ENCODE data around the gene KIF20B.
"Not testable (repeated sequence)": the region's sequence is repeated elsewhere in the genome, so short reads cannot be mapped to it uniquely, and the experiment has no call there.

The KIF20B gene

DNA sequence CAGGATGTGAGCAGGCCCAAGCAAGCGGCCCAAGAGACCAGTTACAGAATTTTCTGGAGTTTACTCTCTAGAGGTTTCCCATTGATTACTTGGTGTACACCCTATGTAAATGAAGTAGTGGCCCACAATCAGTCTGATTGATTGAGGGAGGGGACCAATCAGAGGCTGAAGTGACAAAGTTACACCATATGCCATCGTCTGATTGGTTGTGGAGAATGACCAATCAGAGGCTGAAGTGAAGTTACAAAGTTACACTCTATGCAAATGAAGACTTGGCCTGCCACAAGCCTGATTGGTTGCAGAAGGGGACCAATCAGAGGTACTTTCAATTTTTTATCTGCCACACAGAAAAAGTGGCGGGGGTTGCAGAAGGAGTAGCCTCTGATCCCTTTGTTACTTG lies 83.7 kb downstream of the KIF20B start:
- DNase-seq (ENCODE audit: low read depth): no peak

DNA sequence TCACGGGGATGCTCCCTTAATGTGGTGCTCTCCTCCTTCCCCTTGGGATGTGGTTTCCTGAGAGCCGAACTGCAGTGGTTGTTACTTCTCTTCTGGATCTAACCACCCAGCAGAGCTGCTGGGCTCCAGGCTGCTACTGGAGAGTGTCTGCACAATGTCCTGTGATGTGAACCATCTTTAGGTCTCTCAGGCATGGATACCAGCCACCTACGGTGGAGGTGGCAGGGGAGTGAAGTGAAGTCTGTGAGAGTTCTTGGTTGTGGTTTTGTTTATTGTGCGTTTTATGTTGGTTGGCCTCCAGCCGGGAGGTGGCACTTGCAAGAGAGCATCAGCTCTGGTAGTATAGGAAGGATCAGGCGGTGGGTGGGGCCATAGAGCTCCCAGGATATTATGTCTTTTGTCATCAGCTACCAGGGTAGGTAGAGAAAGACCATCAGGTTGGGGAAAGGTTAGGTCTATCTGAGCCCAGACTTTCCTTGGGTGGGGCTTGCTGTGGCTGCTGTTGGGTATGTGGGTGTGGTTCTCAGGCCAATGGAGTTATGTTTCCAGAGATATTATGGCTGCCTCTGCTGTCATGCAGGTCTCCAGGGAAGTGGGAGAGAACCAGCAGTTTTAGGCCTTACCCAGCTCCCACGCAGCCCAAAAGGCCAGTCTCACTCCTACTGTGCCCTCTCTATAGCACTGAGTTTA lies 87.9 kb downstream of the KIF20B start:
- DNase-seq (ENCODE audit: low read depth): no peak

DNA sequence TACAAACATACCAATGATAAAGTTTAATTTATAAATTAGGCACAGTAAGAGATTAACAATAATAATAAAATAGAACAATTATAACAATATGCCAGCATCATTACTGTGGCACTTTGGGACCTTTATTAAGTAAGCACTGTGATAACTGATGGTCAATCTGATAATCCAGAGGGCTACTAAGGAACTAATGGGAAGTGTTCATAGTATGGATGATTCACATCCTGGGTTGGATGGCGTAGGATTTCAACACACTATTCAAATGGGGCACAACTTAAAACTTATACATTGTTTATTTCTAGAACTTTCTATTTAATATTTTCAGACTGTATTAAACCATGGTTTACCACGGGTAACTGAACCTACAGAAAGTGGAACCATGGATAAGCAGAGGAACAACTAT lies 90.8 kb downstream of the KIF20B start:
- no peak for DNase-seq (ENCODE audit: low read depth)

DNA sequence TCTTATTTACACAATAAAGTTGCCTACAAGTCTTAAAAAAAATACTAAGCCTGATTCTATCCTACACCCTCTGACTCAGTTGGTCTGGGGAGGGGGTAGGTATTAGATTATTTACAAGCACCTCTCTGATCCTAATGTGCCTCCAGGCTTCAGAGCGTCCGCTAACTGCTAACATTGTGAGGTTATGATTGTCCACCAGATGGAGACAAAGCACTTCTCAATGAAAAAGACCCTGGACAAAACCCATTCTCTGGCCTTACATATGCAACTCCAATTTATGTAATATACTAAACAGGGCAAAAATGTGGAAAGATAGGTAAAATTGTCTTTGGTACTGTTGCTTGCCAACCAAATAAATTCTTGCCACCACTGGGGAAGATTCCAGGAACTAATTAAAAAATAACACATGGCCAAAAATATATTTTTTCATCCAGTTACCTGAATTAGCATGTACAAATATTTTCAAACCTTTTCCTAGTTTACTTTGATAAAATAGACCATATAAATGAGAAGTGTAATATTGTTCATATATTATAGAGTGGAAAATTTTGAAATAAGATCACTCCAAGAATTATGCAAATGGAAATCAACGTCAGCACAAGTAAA lies 92.4 kb downstream of the KIF20B start:
- DNase-seq (ENCODE audit: low read depth): peak; percentile 24

GRCh38 chr10:89795840-89796239 lies 94.5 kb downstream of the KIF20B start:
- no peak for DNase-seq (ENCODE audit: low read depth)

DNA sequence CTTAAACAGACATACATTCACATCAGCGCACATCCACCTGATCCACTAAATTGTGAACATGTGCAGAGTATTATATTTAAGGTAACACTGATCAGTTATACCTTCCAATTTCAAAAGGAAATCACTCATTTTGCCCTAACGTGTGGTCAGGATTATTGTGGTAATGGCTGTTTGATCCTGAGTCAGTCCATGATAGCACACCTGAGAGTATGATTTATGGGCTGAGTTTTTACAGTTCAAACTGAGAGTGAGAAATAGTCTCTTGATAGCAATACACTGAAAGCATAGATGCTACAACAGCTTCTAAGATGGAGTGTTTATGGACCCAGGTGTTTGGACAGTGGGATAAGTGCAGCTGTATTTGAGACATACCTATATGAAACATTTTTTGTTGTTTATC lies 96.7 kb downstream of the KIF20B start:
- no peak for DNase-seq (ENCODE audit: low read depth)

- no peak for DNase-seq (ENCODE audit: low read depth)
Observed at GRCh38 chr10:89799573-89799972, 98.2 kb downstream of the KIF20B start.

- no peak for DNase-seq (ENCODE audit: low read depth)
Observed at GRCh38 chr10:89805599-89806013, 104.2 kb downstream of the KIF20B start.

DNA sequence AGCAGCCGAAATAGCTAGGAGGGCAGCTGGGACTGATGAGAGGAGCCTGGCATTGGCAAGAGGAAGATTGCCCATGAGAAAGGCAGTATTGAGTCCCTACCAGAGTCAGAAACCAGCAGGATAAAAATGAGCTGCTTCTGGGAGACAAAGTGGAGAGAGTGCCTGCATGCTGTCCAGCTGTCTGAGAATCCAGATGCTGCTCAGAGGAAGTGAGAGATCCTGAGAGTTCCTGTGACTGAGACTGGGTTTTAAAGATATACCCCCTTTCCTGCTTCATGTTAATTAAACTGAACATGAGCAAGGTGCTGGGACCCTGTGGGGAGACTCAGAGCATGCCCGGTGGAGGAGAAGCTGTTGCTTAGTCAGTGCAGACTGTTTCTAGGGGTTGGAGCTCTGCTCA lies 107.5 kb downstream of the KIF20B start:
- DNase-seq (ENCODE audit: low read depth): no peak

- DNase-seq (ENCODE audit: low read depth): no peak
Observed at GRCh38 chr10:89809766-89810165, 108.4 kb downstream of the KIF20B start.

GRCh38 chr10:89810908-89811525 lies 109.6 kb downstream of the KIF20B start:
- no peak for DNase-seq (ENCODE audit: low read depth)

- DNase-seq (ENCODE audit: low read depth): no peak
Observed at GRCh38 chr10:89813546-89813945, 112.2 kb downstream of the KIF20B start.

- DNase-seq (ENCODE audit: low read depth): no peak
Observed at GRCh38 chr10:89814278-89814677, 112.9 kb downstream of the KIF20B start.

DNA sequence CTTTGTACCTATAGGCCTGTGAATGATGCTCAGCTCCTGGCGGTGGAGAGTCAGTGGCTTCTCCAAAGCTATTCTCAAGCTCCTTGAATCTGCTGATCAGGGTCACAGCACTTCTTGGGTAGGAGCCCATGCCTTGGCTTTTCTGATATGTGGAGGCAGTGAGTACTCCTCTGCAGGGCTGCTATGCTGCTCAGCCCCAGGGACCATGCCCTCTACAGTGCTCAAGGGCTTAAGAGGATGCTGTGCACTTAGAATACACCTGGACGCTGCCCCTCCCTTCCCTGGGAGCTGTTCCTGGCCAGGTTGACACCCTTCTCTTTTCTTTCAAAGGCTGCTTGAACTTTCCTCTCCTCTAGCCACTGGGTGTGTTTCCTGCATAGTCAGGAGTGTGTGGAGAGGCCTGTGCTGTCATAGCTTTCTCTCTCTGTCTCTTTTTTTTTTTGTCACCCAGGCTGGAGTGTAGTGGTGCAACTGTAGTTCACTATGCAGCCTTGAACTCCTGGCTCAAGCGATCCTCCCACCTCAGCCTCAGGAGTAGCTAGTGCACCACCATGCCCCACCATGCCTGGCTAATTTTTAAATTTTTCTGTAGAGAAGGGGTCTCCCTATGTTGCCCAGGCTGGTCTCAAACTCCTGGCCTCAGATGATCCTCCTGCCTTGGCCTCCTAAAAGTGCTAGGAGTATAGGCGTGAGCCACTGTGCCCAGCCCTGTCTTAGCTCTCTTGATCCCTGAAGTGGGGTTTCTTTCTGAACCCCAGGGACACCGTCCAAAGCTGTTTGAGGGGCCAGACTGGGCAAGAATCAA lies 113.9 kb downstream of the KIF20B start:
- DNase-seq (ENCODE audit: low read depth): no peak

DNA sequence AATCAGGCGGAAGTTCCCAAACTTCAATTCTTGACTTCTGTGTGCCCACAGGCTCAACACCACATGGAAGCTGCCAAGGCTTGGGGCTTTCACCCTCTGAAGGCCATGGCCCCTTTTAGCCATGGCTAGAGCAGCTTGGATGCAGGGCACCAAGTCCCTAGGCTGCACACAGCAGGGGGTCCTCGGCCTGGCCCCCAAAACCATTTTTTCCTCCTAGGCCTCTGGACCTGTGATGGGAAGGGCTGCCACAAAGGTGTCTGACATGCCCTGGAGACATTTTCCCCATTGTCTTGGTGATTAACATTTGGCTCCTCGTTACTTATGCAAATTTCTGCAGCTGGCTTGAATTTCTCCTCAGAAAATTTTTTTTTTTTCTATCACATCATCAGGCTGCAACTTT lies 117.6 kb downstream of the KIF20B start:
- not testable (repeated sequence) for DNase-seq (ENCODE audit: low read depth)
